HCT116 (cell line): ENCODE results near the gene ZNF524. TPM values are rescaled to one million over a fixed set of nuclear protein-coding genes. Genes with fewer than 3 reads are reported as not detected.

Experiments used
- ATAC-seq: fragments of 200-7000 bp; cut with Tn5 transposase; 2 replicates; pipeline ENCODE4 v1.9.1; 2020; ENCODE audit warnings: mild to moderate bottlenecking, moderate library complexity
- BruUV-seq: library from RNA; stranded (reverse); fragments of 400-500 nt; replicated peaks from 2 replicates; lab custom pipeline; 2021; lab: Mats Ljungman, UMichigan
- CTCF ChIA-PET: fragments of 300-600 bp; sonication (Branson Sonifier 250); formaldehyde crosslinking; loops from one replicate; lab custom pipeline; 2021; ENCODE audit warnings: antibody characterized with exemption; lab: Charles Lee
- POLR2A ChIA-PET: fragments of 300-600, 350-600 bp; sonication (Branson Sonifier 250); formaldehyde crosslinking; loops from one replicate; lab custom pipeline; 2021; ENCODE audit warnings: antibody characterized with exemption; lab: Charles Lee
- RAD21 ChIA-PET, 2 experiments: fragments of 300-600 bp; sonication (Branson Sonifier 250); formaldehyde crosslinking; loops; one replicate each; lab custom pipeline; 2023; ENCODE audit warnings: low total read pairs in 2 of 2; ENCODE audit not compliant: uncharacterized antibody in 2 of 2, unreplicated experiment in 2 of 2, low non-redundant PET in 1 of 2; lab: Charles Lee
- DNase-seq: peaks from one replicate; pipeline ENCODE4 v3.0.0-alpha.2; 2010; ENCODE audit warnings: low read depth, low spot score
- H2AFZ ChIP-seq: fragments of 200-600 bp; shearing (Covaris generic), sonication (generic); 2 replicates; pipeline ENCODE4 v1.6.1; 2017; ENCODE audit warnings: low read depth, mixed run types, mixed read lengths, antibody characterized with exemption, low read length; ENCODE audit not compliant: poor library complexity, severe bottlenecking
- H3K27ac ChIP-seq: 2 replicates; pipeline ENCODE4 v1.5.1; 2012; ENCODE audit warnings: low read depth, low read length
- H3K27me3 ChIP-seq: fragments of 200-600 bp; sonication (generic); 2 replicates; pipeline ENCODE4 v1.6.1; 2016; ENCODE audit warnings: mixed run types, low read length, mixed read lengths; ENCODE audit not compliant: insufficient read depth
- H3K36me3 ChIP-seq, 2 experiments: fragments of 200-500 bp in 1 of 2; fragments of 200-600 bp in 1 of 2; sonication (Bioruptor generic) in 1 of 2; sonication (generic) in 1 of 2; 2 replicates each; pipeline versions ENCODE4 v1.5.1 to v1.6.1; 2014 to 2016; ENCODE audit warnings: low read length in 2 of 2, inconsistent platforms in 1 of 2, mixed read lengths in 1 of 2, mixed run types in 1 of 2; ENCODE audit not compliant: insufficient read depth in 2 of 2, control insufficient read depth in 1 of 2
- H3K4me1 ChIP-seq, 2 experiments: fragments of 200-600 bp in 1 of 2; sonication (generic) in 1 of 2; 2 replicates each; pipeline versions ENCODE4 v1.5.1 to v1.6.1; 2012 to 2017; ENCODE audit warnings: low read length in 2 of 2, inconsistent platforms in 1 of 2, mild to moderate bottlenecking in 1 of 2, mixed read lengths in 1 of 2, mixed run types in 1 of 2, moderate library complexity in 1 of 2; ENCODE audit not compliant: insufficient read depth in 2 of 2, control insufficient read depth in 1 of 2
- H3K4me2 ChIP-seq: fragments of 200-600 bp; sonication (generic); 2 replicates; pipeline ENCODE4 v1.6.1; 2017; ENCODE audit warnings: mixed run types, low read length, mixed read lengths
- H3K4me3 ChIP-seq, 2 experiments: fragments of 200-600 bp in 1 of 2; sonication (generic) in 1 of 2; replicated peaks in 1 of 2; 2 replicates each; pipeline ENCODE4 v1.5.1; 2011 to 2016; ENCODE audit warnings: low read length in 2 of 2, control low read depth in 1 of 2, low read depth in 1 of 2, mild to moderate bottlenecking in 1 of 2, mixed read lengths in 1 of 2, mixed run types in 1 of 2
- H3K79me2 ChIP-seq: fragments of 200-600 bp; sonication (generic); 2 replicates; pipeline ENCODE4 v1.6.1; 2017; ENCODE audit warnings: mild to moderate bottlenecking, mixed run types, low read length, moderate library complexity, mixed read lengths; ENCODE audit not compliant: insufficient read depth
- H3K9ac ChIP-seq: fragments of 200-600 bp; sonication (generic); 2 replicates; pipeline ENCODE4 v1.6.1; 2016; ENCODE audit warnings: low read length, mixed read lengths
- H3K9me2 ChIP-seq: fragments of 200-600 bp; sonication (generic), shearing (Covaris generic); 2 replicates; pipeline ENCODE4 v1.6.1; 2017; ENCODE audit warnings: mixed run types, mild to moderate bottlenecking, moderate library complexity; ENCODE audit not compliant: insufficient read depth
- H3K9me3 ChIP-seq, 2 experiments: fragments of 200-500 bp in 1 of 2; fragments of 200-600 bp in 1 of 2; sonication (Bioruptor generic) in 1 of 2; sonication (generic) in 1 of 2; 2 replicates each; pipeline ENCODE4 v1.6.1; 2014 to 2017; ENCODE audit warnings: low read length in 2 of 2, mixed read lengths in 2 of 2, inconsistent platforms in 1 of 2, low read depth in 1 of 2, mild to moderate bottlenecking in 1 of 2, mixed run types in 1 of 2, moderate library complexity in 1 of 2; ENCODE audit not compliant: control insufficient read depth in 1 of 2, insufficient read depth in 1 of 2
- H4K20me1 ChIP-seq: fragments of 200-600 bp; sonication (generic), shearing (Covaris generic); 2 replicates; pipeline ENCODE4 v1.6.1; 2017; ENCODE audit warnings: mixed run types, mild to moderate bottlenecking, moderate library complexity; ENCODE audit not compliant: insufficient read depth
- CBX3 ChIP-seq: IDR thresholded peaks from 2 replicates; pipeline ENCODE4 v1.6.1; 2012; ENCODE audit warnings: low read depth
- ELF1 ChIP-seq: IDR thresholded peaks from 2 replicates; pipeline ENCODE4 v1.6.1; 2012; ENCODE audit warnings: low read depth, borderline replicate concordance
- EZH2 ChIP-seq: fragments of 200-600 bp; sonication (generic); IDR thresholded peaks from 2 replicates; pipeline ENCODE4 v1.6.1; 2017; ENCODE audit warnings: antibody characterized with exemption, mixed run types
- EZH2phosphoT487 ChIP-seq: fragments of 200-600 bp; IDR thresholded peaks from 2 replicates; pipeline ENCODE4 v1.6.1; 2018; ENCODE audit warnings: antibody characterized with exemption, borderline replicate concordance
- FOSL1 ChIP-seq: IDR thresholded peaks from 2 replicates; pipeline ENCODE4 v1.6.1; 2012; ENCODE audit warnings: low read depth
- MAX ChIP-seq: IDR thresholded peaks from 2 replicates; pipeline ENCODE4 v1.6.1; 2012
- POLR2A ChIP-seq: IDR thresholded peaks from 2 replicates; pipeline ENCODE4 v1.7.0; 2011; ENCODE audit warnings: borderline replicate concordance; ENCODE audit not compliant: insufficient read depth, insufficient read length; ENCODE audit errors: extremely low read depth
- POLR2AphosphoS5 ChIP-seq: IDR thresholded peaks from 2 replicates; pipeline ENCODE4 v1.6.1; 2011; ENCODE audit warnings: mild to moderate bottlenecking, low read depth, low read length, moderate library complexity
- RAD21 ChIP-seq: IDR thresholded peaks from 2 replicates; pipeline ENCODE4 v1.6.1; 2012; ENCODE audit warnings: low read depth, mild to moderate bottlenecking
- SP1 ChIP-seq: IDR thresholded peaks from 2 replicates; pipeline ENCODE4 v1.6.1; 2012; ENCODE audit warnings: low read depth
- SRF ChIP-seq: IDR thresholded peaks from 2 replicates; pipeline ENCODE4 v1.6.1; 2012; ENCODE audit warnings: low read depth
- TCF7L2 ChIP-seq: IDR thresholded peaks from 2 replicates; pipeline ENCODE4 v1.7.0; 2011; ENCODE audit warnings: borderline replicate concordance, inconsistent platforms; ENCODE audit not compliant: insufficient read depth, insufficient read length; ENCODE audit errors: extremely low read depth
- YY1 ChIP-seq: IDR thresholded peaks from 2 replicates; pipeline ENCODE4 v1.6.1; 2011; ENCODE audit warnings: low read length, low read depth, moderate library complexity, mild to moderate bottlenecking; ENCODE audit not compliant: insufficient replicate concordance; ENCODE audit errors: extremely low read depth
- ZBTB33 ChIP-seq: IDR thresholded peaks from 2 replicates; pipeline ENCODE4 v1.6.1; 2011; ENCODE audit warnings: mild to moderate bottlenecking, low read length, moderate library complexity; ENCODE audit not compliant: insufficient replicate concordance; ENCODE audit errors: extremely low read depth
- ZFX ChIP-seq: fragments of 450-650 bp; IDR thresholded peaks from 2 replicates; pipeline ENCODE4 v1.6.1; 2017
- ZNF274 ChIP-seq: fragments of 200-500 bp; sonication (Bioruptor generic); IDR thresholded peaks from 2 replicates; pipeline ENCODE4 v1.6.1; 2014; ENCODE audit warnings: mild to moderate bottlenecking, low read depth, low read length, inconsistent platforms
- intact Hi-C: fragments of 100-400 bp; cut with micrococcal nuclease; formaldehyde crosslinking; loops from 2 replicates; pipeline ENCODE4 v1.10.0; 2022
- total RNA-seq: library from RNA; stranded (reverse); gene quantifications from one replicate; pipeline ENCODE4 v1.2.1, GENCODE V29; 2021; ENCODE audit not compliant: unreplicated experiment
- TF ChIP-seq, protein P1 (sequence below): IDR thresholded peaks from 2 replicates; pipeline ENCODE4 v1.6.1; 2012

The ZNF524 gene
- total RNA-seq, 1 experiment from 2014 or later, result 17.2 TPM

DNA sequence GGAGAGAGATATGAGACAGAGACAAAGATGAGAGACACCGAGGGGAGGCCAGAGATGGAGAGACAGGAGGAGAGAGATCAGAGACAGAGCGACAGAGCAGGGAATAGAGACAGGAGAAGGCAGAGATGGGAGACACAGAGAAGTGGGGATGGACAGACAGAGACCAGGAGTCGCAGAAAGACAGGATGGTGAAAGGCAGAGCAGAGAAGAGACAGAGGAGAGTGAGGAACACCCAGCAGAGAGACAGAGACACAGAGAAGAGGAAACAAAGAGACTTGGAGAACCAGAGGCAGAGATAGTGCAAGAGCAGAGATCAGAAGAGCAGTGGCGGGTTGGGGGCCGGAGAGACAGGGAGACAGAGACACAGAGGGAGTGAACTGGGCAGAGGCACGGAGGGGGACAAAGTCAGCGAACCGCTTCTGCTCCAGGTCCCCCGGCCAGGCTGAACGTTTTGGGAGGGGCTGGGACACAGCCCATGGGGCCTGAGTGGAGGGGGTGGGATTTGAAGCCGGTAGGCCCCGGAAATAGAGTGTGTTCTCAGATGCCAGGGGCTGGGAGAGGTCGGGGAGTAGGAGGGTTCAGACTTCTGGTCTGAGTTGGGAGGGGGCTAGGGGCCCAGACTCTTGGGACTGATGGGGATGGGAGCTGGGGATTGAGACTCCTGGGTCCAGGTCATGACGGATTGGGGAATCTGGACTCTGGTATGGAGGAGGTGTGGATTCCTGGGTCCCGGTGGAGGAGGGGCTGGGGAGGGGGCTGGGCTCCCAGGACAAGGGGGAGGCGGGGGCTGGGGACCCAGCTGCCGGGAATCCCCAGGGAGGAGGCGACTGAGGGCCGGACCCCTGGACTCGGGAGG is 20.1 kb upstream of the ZNF524 start:
- intact Hi-C loops, result no loop called here
- peak overlapping the region; percentile 84 for H3K4me2 ChIP-seq
- no peaks in the 10 kb centered on the region; a peak in 2 of 4 replicates for H3K36me3 ChIP-seq
- peak overlapping the region; percentile 92 to 94 for H3K4me3 ChIP-seq
- H3K9me3 ChIP-seq, result no peaks in the 10 kb centered on the region
- H3K27ac ChIP-seq, result peak overlapping the region; percentile 78
- no peak overlapping the region for H2AFZ ChIP-seq
- DNase-seq (no peak), ATAC-seq (peak; percentile 52)
- ChIA-PET POLR2A (no interaction called here), RAD21 (no interaction called here), CTCF (no interaction called here)
- peak overlapping the region; percentile 86 for H3K9ac ChIP-seq
- H3K4me1 ChIP-seq, result peaks cover 7 to 14% of the 10 kb centered on the region in 2 experiments; a peak in 3 of 4 replicates
- BruUV-seq, result TSS peak; percentile 54
- H3K9me2 ChIP-seq, result no peaks in the 10 kb centered on the region
- H4K20me1 ChIP-seq, result no peaks in the 10 kb centered on the region
- H3K27me3 ChIP-seq, result no peaks in the 10 kb centered on the region
- peaks cover 16% of the 10 kb centered on the region for H3K79me2 ChIP-seq
- TF ChIP-seq CBX3, result no peak

- H3K4me2 ChIP-seq, result peak within 1 kb of the TSS; percentile 84
- peak within 1 kb of the TSS; percentile 78 for H3K27ac ChIP-seq
- no peak within 1 kb of the TSS for H2AFZ ChIP-seq
- no peaks in the 10 kb centered on the region for H3K27me3 ChIP-seq
- no TSS peak for BruUV-seq
- ChIA-PET CTCF (no interaction called here), POLR2A (interaction anchor here (1.2 kb wide), 1 partner anchor 74 kb away, joined by 4 read pairs; the partner anchor contains the start of gene U2AF2), RAD21 (no interaction called here)
- intact Hi-C loops, result no loop called here
- peaks cover 7 to 14% of the 10 kb centered on the region in 2 experiments; a peak in 3 of 4 replicates for H3K4me1 ChIP-seq
- peak; percentile 84 for ATAC-seq
- peak within 1 kb of the TSS; percentile 92 to 94 for H3K4me3 ChIP-seq
- peak within 1 kb of the TSS; percentile 86 for H3K9ac ChIP-seq
- DNase-seq, result peak; percentile 84
- H3K9me3 ChIP-seq, result no peaks in the 10 kb centered on the region
- no peaks in the 10 kb centered on the region; a peak in 2 of 4 replicates for H3K36me3 ChIP-seq
- H3K9me2 ChIP-seq, result no peaks in the 10 kb centered on the region
- H3K79me2 ChIP-seq, result peaks cover 16% of the 10 kb centered on the region
- H4K20me1 ChIP-seq, result no peaks in the 10 kb centered on the region
- TF ChIP-seq POLR2A, result no peak
- TF ChIP-seq EZH2, result no peak
- 0 out of 2 replicates have a peak, but pooled peaks have one; percentile 52 for TF ChIP-seq ZFX
- peak; percentile 58 for TF ChIP-seq SP1
- TF ChIP-seq FOSL1, result no peak
- no peak for TF ChIP-seq RAD21
- TF ChIP-seq ELF1, result no peak; the same call in 1 of the 2 replicates
- TF ChIP-seq, protein P1, sequence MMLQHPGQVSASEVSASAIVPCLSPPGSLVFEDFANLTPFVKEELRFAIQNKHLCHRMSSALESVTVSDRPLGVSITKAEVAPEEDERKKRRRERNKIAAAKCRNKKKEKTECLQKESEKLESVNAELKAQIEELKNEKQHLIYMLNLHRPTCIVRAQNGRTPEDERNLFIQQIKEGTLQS, result no peak
- no peak for TF ChIP-seq ZBTB33
- TF ChIP-seq EZH2phosphoT487, result no peak
- peak; percentile 68 for TF ChIP-seq POLR2AphosphoS5
- 0 out of 2 replicates have a peak, but pooled peaks have one; percentile 49 for TF ChIP-seq SRF
- peak; percentile 88 for TF ChIP-seq CBX3
- no peak for TF ChIP-seq TCF7L2
- TF ChIP-seq ZNF274, result no peak
- TF ChIP-seq MAX, result peak; percentile 71
- peak; percentile 84 for TF ChIP-seq YY1
These were observed 19.4 kb upstream of the ZNF524 start, which contains the start of gene ZNF579 for GRCh38 chr19:55580628-55581144. ZNF579 (minus strand) TSS chr19:55580848; CDS start chr19:55579639, 1,209 bp downstream.
